HepG2 (cell line): ENCODE measurements around the gene RAB11FIP2. TPM values are rescaled to one million over a fixed set of nuclear protein-coding genes. Genes with fewer than 3 reads are reported as not detected.

Source experiments
- ATAC-seq: fragments of 200-7000 bp; cut with Tn5 transposase; 3 replicates; pipeline ENCODE4 v1.9.1; 2020; ENCODE audit warnings: mild to moderate bottlenecking, moderate library complexity
- BruUV-seq: library from RNA; stranded (reverse); fragments of 400-500 nt; replicated peaks from 2 replicates; lab custom pipeline; 2021; lab: Mats Ljungman, UMichigan
- CTCF ChIA-PET: fragments of 300-600 bp; formaldehyde crosslinking; extraction: SDS; loops from one replicate; lab custom pipeline; 2021; ENCODE audit warnings: low total read pairs, inconsistent platforms, low intra/inter-chr PET ratio; lab: Yijun Ruan, JAX
- POLR2A ChIA-PET: fragments of 350-600 bp; sonication (Branson Sonifier 250); formaldehyde crosslinking; loops from one replicate; lab custom pipeline; 2020; ENCODE audit warnings: antibody characterized with exemption, inconsistent platforms; lab: Yijun Ruan, JAX
- DNase-seq: peaks from one replicate; pipeline ENCODE4 v3.0.0-alpha.2; 2015; ENCODE audit warnings: low spot score
- FAIRE-seq: peaks from 3 replicates; lab custom pipeline; 2011; peaks lifted over from hg19 to GRCh38; lab: Jason Lieb, UNC
- H2AFZ ChIP-seq: one replicate; pipeline ENCODE4 v1.6.1; 2011; ENCODE audit warnings: low read length, inconsistent platforms
- H3K27ac ChIP-seq: fragments of 300-600 bp; 3 replicates; pipeline ENCODE4 v1.8.0; 2011; ENCODE audit warnings: mixed run types, mild to moderate bottlenecking, mixed read lengths, low read length, inconsistent platforms; ENCODE audit not compliant: insufficient read depth; ENCODE audit errors: extremely low read length
- H3K27me3 ChIP-seq, 2 experiments: fragments of 200-600 bp in 1 of 2; 2 replicates in 1 of 2; 3 replicates in 1 of 2; pipeline versions ENCODE4 v1.6.0 to v1.8.0; 2011; ENCODE audit warnings: low read length in 2 of 2, mild to moderate bottlenecking in 2 of 2, moderate library complexity in 2 of 2, inconsistent platforms in 1 of 2; ENCODE audit not compliant: insufficient read depth in 2 of 2, control insufficient read depth in 1 of 2
- H3K36me3 ChIP-seq, 2 experiments: fragments of 200-600 bp in 1 of 2; replicated peaks in 1 of 2; 2 replicates in 1 of 2; 3 replicates in 1 of 2; pipeline versions ENCODE4 v1.5.1 to v1.8.0; 2011; ENCODE audit warnings: low read length in 2 of 2, inconsistent platforms in 1 of 2; ENCODE audit not compliant: insufficient read depth in 2 of 2, control insufficient read depth in 1 of 2
- H3K4me1 ChIP-seq: 2 replicates; pipeline ENCODE4 v1.5.1; 2012; ENCODE audit warnings: low read length, inconsistent platforms; ENCODE audit not compliant: insufficient read depth
- H3K4me2 ChIP-seq: 2 replicates; pipeline ENCODE4 v1.6.0; 2011; ENCODE audit warnings: low read depth, low read length, inconsistent platforms
- H3K4me3 ChIP-seq, 3 experiments: fragments of 200-600 bp in 1 of 3; sonication (generic), shearing (Covaris generic) in 1 of 3; replicated peaks in 1 of 3; 2 replicates each; pipeline ENCODE4 v1.5.1; 2011 to 2016; ENCODE audit warnings: low read length in 3 of 3, inconsistent platforms in 2 of 3, low read depth in 2 of 3, mild to moderate bottlenecking in 2 of 3, control low read depth in 1 of 3, mixed read lengths in 1 of 3; ENCODE audit not compliant: insufficient read depth in 1 of 3
- H3K79me2 ChIP-seq: one replicate; pipeline ENCODE4 v1.6.1; 2011; ENCODE audit warnings: low read length, inconsistent platforms; ENCODE audit not compliant: insufficient read depth
- H3K9ac ChIP-seq: 2 replicates; pipeline ENCODE4 v1.6.0; 2011; ENCODE audit warnings: mild to moderate bottlenecking, low read depth, low read length, inconsistent platforms; ENCODE audit not compliant: insufficient read depth
- H3K9me3 ChIP-seq: 2 replicates; pipeline ENCODE4 v1.5.1; 2012; ENCODE audit warnings: mild to moderate bottlenecking, low read length
- H4K20me1 ChIP-seq: 2 replicates; pipeline ENCODE4 v1.6.0; 2011; ENCODE audit warnings: inconsistent platforms, mild to moderate bottlenecking, low read length, moderate library complexity; ENCODE audit not compliant: insufficient read depth
- ARHGAP35 ChIP-seq: sonication (generic); formaldehyde crosslinking; IDR thresholded peaks from 2 replicates; pipeline ENCODE4 v1.9.0; 2022; ENCODE audit warnings: mild to moderate bottlenecking, inconsistent platforms, moderate library complexity, missing genetic modification reagents, borderline replicate concordance
- IKZF1 ChIP-seq: fragments of 450-650 bp; IDR thresholded peaks from 2 replicates; pipeline ENCODE4 v1.7.1; 2016
- KLF9 ChIP-seq: IDR thresholded peaks from 2 replicates; pipeline ENCODE4 v1.6.1; 2016; ENCODE audit warnings: low read depth
- NR1H2 ChIP-seq: sonication (generic); formaldehyde crosslinking; IDR thresholded peaks from 2 replicates; pipeline ENCODE4 v1.8.1; 2022; ENCODE audit warnings: low read depth, missing genetic modification reagents, borderline replicate concordance
- SMARCC2 ChIP-seq: fragments of 450-650 bp; IDR thresholded peaks from 2 replicates; pipeline ENCODE4 v1.6.1; 2017; ENCODE audit warnings: antibody characterized with exemption, mild to moderate bottlenecking
- ZBTB37 ChIP-seq: sonication (generic); formaldehyde crosslinking; IDR thresholded peaks from 2 replicates; pipeline ENCODE4 v1.4.0; 2020; ENCODE audit warnings: mild to moderate bottlenecking, missing genetic modification reagents
- ZMAT3 ChIP-seq: sonication (generic); formaldehyde crosslinking; conservative IDR thresholded peaks from 2 replicates; pipeline ENCODE4 v1.7.0; 2021; ENCODE audit warnings: missing genetic modification reagents
- ZNF512 ChIP-seq: sonication (generic); formaldehyde crosslinking; IDR thresholded peaks from 2 replicates; pipeline ENCODE4 v1.4.0; 2020; ENCODE audit warnings: mild to moderate bottlenecking, missing genetic modification reagents
- ZNF546 ChIP-seq: sonication (generic); formaldehyde crosslinking; conservative IDR thresholded peaks from 2 replicates; pipeline ENCODE4 v1.8.1; 2023; ENCODE audit warnings: mild to moderate bottlenecking, missing genetic modification reagents
- ZNF598 ChIP-seq: sonication (generic); formaldehyde crosslinking; IDR thresholded peaks from 2 replicates; pipeline ENCODE4 v1.5.1; 2020; ENCODE audit warnings: mild to moderate bottlenecking, missing genetic modification reagents, borderline replicate concordance
- ZNF746 ChIP-seq: sonication (generic); formaldehyde crosslinking; IDR thresholded peaks from 2 replicates; pipeline ENCODE4 v1.8.0; 2022; ENCODE audit warnings: mild to moderate bottlenecking, missing genetic modification reagents
- ZNF766 ChIP-seq: sonication (generic); formaldehyde crosslinking; IDR thresholded peaks from 2 replicates; pipeline ENCODE4 v1.5.0; 2020; ENCODE audit warnings: missing genetic modification reagents, borderline replicate concordance
- WGBS: methylation state at CpG from one replicate; pipeline ENCODE4 v1.1.6; 2017; ENCODE audit warnings: low lambda C conversion rate; 5-methylcytosine and 5-hydroxymethylcytosine counted together
- in situ Hi-C: cut with HindIII; loops from 2 replicates; pipeline ENCODE4 v1.10.0; 2017; ENCODE audit warnings: low pct_unique_long_range_greater_than_20kb; ENCODE audit not compliant: extremely low pct_ligation_motif_present
- intact Hi-C: fragments of 100-400 bp; cut with micrococcal nuclease; formaldehyde crosslinking; loops from one replicate; pipeline ENCODE4 v1.10.0; 2022; ENCODE audit not compliant: unreplicated experiment
- polyA plus RNA-seq, 8 experiments: library from polyadenylated mRNA; depleted of rRNA in 3 of 8; stranded (reverse) in 7 of 8; unstranded in 1 of 8; fragments of >200 nt; fragmentation: Illumina TruSeq in 4 of 8; extraction: Trizol in 4 of 8; gene quantifications; 2 replicates each; pipeline versions ENCODE4 v1.2.1 to v1.2.3, GENCODE V29; 2011 to 2016; ENCODE audit warnings: low read depth in 4 of 8, missing spikeins in 1 of 8, mixed read lengths in 1 of 8; ENCODE audit not compliant: insufficient read depth in 1 of 8
- total RNA-seq, 5 experiments: library from RNA; depleted of rRNA; stranded (reverse); fragments of >200 nt; fragmentation: Illumina TruSeq; extraction: Trizol; gene quantifications; 2 replicates each; pipeline ENCODE4 v1.2.3, GENCODE V29; 2016; ENCODE audit warnings: low read depth in 1 of 5
- TF ChIP-seq, protein P1 (sequence below): sonication (generic); formaldehyde crosslinking; IDR thresholded peaks from 2 replicates; pipeline ENCODE4 v1.4.0; 2020; ENCODE audit warnings: missing genetic modification reagents
- TF ChIP-seq, protein P2 (sequence below): sonication (generic); formaldehyde crosslinking; IDR thresholded peaks from 2 replicates; pipeline ENCODE4 v1.5.0; 2020; ENCODE audit warnings: mild to moderate bottlenecking, missing genetic modification reagents, borderline replicate concordance

Gene RAB11FIP2
- total and polyA plus RNA-seq, 2 of the 13 experiments (the other 11 are each of a cell fraction or from before 2014, with no cell fraction given): 4.7 to 13.0 TPM

- no peak for TF ChIP-seq ZBTB37 (CRISPR knock-in tag)
- TF ChIP-seq ZNF598 (CRISPR knock-in tag): no peak
- TF ChIP-seq, all 625 proteins: peak for 0
Observed at GRCh38 chr10:117956972-117957371, 89.8 kb downstream of the RAB11FIP2 start (continued).

GRCh38 chr10:117955176-117955575 lies 91.6 kb downstream of the RAB11FIP2 start:
- no peak for FAIRE-seq
- TF ChIP-seq ZNF746 (CRISPR knock-in tag): no peak
- TF ChIP-seq, protein P1, sequence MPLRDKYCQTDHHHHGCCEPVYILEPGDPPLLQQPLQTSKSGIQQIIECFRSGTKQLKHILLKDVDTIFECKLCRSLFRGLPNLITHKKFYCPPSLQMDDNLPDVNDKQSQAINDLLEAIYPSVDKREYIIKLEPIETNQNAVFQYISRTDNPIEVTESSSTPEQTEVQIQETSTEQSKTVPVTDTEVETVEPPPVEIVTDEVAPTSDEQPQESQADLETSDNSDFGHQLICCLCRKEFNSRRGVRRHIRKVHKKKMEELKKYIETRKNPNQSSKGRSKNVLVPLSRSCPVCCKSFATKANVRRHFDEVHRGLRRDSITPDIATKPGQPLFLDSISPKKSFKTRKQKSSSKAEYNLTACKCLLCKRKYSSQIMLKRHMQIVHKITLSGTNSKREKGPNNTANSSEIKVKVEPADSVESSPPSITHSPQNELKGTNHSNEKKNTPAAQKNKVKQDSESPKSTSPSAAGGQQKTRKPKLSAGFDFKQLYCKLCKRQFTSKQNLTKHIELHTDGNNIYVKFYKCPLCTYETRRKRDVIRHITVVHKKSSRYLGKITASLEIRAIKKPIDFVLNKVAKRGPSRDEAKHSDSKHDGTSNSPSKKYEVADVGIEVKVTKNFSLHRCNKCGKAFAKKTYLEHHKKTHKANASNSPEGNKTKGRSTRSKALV (CRISPR knock-in tag): no peak
- TF ChIP-seq KLF9 (CRISPR knock-in tag): no peak
- TF ChIP-seq, protein P2, sequence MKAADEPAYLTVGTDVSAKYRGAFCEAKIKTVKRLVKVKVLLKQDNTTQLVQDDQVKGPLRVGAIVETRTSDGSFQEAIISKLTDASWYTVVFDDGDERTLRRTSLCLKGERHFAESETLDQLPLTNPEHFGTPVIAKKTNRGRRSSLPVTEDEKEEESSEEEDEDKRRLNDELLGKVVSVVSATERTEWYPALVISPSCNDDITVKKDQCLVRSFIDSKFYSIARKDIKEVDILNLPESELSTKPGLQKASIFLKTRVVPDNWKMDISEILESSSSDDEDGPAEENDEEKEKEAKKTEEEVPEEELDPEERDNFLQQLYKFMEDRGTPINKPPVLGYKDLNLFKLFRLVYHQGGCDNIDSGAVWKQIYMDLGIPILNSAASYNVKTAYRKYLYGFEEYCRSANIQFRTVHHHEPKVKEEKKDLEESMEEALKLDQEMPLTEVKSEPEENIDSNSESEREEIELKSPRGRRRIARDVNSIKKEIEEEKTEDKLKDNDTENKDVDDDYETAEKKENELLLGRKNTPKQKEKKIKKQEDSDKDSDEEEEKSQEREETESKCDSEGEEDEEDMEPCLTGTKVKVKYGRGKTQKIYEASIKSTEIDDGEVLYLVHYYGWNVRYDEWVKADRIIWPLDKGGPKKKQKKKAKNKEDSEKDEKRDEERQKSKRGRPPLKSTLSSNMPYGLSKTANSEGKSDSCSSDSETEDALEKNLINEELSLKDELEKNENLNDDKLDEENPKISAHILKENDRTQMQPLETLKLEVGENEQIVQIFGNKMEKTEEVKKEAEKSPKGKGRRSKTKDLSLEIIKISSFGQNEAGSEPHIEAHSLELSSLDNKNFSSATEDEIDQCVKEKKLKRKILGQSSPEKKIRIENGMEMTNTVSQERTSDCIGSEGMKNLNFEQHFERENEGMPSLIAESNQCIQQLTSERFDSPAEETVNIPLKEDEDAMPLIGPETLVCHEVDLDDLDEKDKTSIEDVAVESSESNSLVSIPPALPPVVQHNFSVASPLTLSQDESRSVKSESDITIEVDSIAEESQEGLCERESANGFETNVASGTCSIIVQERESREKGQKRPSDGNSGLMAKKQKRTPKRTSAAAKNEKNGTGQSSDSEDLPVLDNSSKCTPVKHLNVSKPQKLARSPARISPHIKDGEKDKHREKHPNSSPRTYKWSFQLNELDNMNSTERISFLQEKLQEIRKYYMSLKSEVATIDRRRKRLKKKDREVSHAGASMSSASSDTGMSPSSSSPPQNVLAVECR (CRISPR knock-in tag): no peak
- no peak for TF ChIP-seq ZNF512 (CRISPR knock-in tag)
- TF ChIP-seq ZNF546 (CRISPR knock-in tag): no peak
- no peak for TF ChIP-seq ZNF766 (CRISPR knock-in tag)
- no peak for TF ChIP-seq ARHGAP35
- TF ChIP-seq ZMAT3 (CRISPR knock-in tag): no peak
- TF ChIP-seq IKZF1: no peak
- no peak for TF ChIP-seq SMARCC2
- no peak for TF ChIP-seq NR1H2

More at GRCh38 chr10:117955176-117955575, 91.6 kb downstream of the RAB11FIP2 start:
- in situ Hi-C loops (no loop called here), intact Hi-C loops (no loop called here)
- DNase-seq: no peak
- H3K27ac ChIP-seq: no peak overlapping the region
- ATAC-seq: no peak
- 0% methylated on average over 1 of the region's 1 CpG for WGBS
- H4K20me1 ChIP-seq: no peaks in the 10 kb centered on the region
- no peak overlapping the region for H3K9ac ChIP-seq
- H3K27me3 ChIP-seq: peaks cover 0 to 3% of the 10 kb centered on the region in 2 experiments; a peak in 1 of 5 replicates
- no TSS peak for BruUV-seq
- ChIA-PET POLR2A (no interaction called here), CTCF (no interaction called here)
- 0 out of 2 replicates have a peak, but pooled peaks cover under 1% of the 10 kb centered on the region for H3K4me1 ChIP-seq
- H3K4me2 ChIP-seq: no peak overlapping the region
- no peaks in the 10 kb centered on the region for H3K79me2 ChIP-seq
- H3K36me3 ChIP-seq: no peaks in the 10 kb centered on the region
- H3K4me3 ChIP-seq: no peak overlapping the region
- no peaks in the 10 kb centered on the region for H3K9me3 ChIP-seq
- H2AFZ ChIP-seq: no peak overlapping the region
